ENCODE measurements around the gene MEGF11.

The MEGF11 gene

GRCh38 chr15:65922621-65923020 lies 330.9 kb downstream of the MEGF11 start:
- no peak overlapping the region for H3K4me3 ChIP-seq (ENCODE audit: low read depth, low read length)
- no peak for DNase-seq (ENCODE audit: low read depth)

GRCh38 chr15:65921780-65922179 lies 331.8 kb downstream of the MEGF11 start:
- DNase-seq (ENCODE audit: low read depth), result no peak
- no peak overlapping the region for H3K4me3 ChIP-seq (ENCODE audit: low read depth, low read length)

- no peak overlapping the region for H3K4me3 ChIP-seq (ENCODE audit: low read depth, low read length)
- no peak for DNase-seq (ENCODE audit: low read depth)
These were observed 332.7 kb downstream of the MEGF11 start for GRCh38 chr15:65920825-65921309.

GRCh38 chr15:65920121-65920520 lies 333.4 kb downstream of the MEGF11 start:
- DNase-seq (ENCODE audit: low read depth), result no peak
- no peak overlapping the region for H3K4me3 ChIP-seq (ENCODE audit: low read depth, low read length)

GRCh38 chr15:65919353-65919752 lies 334.2 kb downstream of the MEGF11 start:
- DNase-seq (ENCODE audit: low read depth), result no peak
- no peak overlapping the region for H3K4me3 ChIP-seq (ENCODE audit: low read depth, low read length)

- H3K4me3 ChIP-seq (ENCODE audit: low read depth, low read length), result no peak overlapping the region
- DNase-seq (ENCODE audit: low read depth), result no peak
These were observed 334.6 kb downstream of the MEGF11 start for GRCh38 chr15:65918945-65919344.

GRCh38 chr15:65918357-65918920 lies 335.1 kb downstream of the MEGF11 start:
- no peak for DNase-seq (ENCODE audit: low read depth)
- H3K4me3 ChIP-seq (ENCODE audit: low read depth, low read length), result no peak overlapping the region

GRCh38 chr15:65917936-65918335 lies 335.6 kb downstream of the MEGF11 start:
- no peak for DNase-seq (ENCODE audit: low read depth)
- H3K4me3 ChIP-seq (ENCODE audit: low read depth, low read length), result no peak overlapping the region

- H3K4me3 ChIP-seq (ENCODE audit: low read depth, low read length), result no peak overlapping the region
- no peak for DNase-seq (ENCODE audit: low read depth)
These were observed 336.2 kb downstream of the MEGF11 start for GRCh38 chr15:65917407-65917756.

GRCh38 chr15:65916664-65917406 lies 336.7 kb downstream of the MEGF11 start:
- no peak overlapping the region for H3K4me3 ChIP-seq (ENCODE audit: low read depth, low read length)
- DNase-seq (ENCODE audit: low read depth), result peak; percentile 45

GRCh38 chr15:65916041-65916663 lies 337.4 kb downstream of the MEGF11 start:
- no peak overlapping the region for H3K4me3 ChIP-seq (ENCODE audit: low read depth, low read length)
- DNase-seq (ENCODE audit: low read depth), result no peak

GRCh38 chr15:65914981-65915925 lies 338.3 kb downstream of the MEGF11 start:
- no peak overlapping the region for H3K4me3 ChIP-seq (ENCODE audit: low read depth, low read length)
- DNase-seq (ENCODE audit: low read depth), result no peak

GRCh38 chr15:65914386-65914785 lies 339.2 kb downstream of the MEGF11 start:
- no peak overlapping the region for H3K4me3 ChIP-seq (ENCODE audit: low read depth, low read length)
- no peak for DNase-seq (ENCODE audit: low read depth)

GRCh38 chr15:65913631-65914199 lies 339.8 kb downstream of the MEGF11 start:
- DNase-seq (ENCODE audit: low read depth), result no peak
- H3K4me3 ChIP-seq (ENCODE audit: low read depth, low read length), result no peak overlapping the region

- H3K4me3 ChIP-seq (ENCODE audit: low read depth, low read length), result no peak overlapping the region
- DNase-seq (ENCODE audit: low read depth), result no peak
These were observed 341.3 kb downstream of the MEGF11 start for GRCh38 chr15:65912235-65912634.

GRCh38 chr15:65910341-65910740 lies 343.2 kb downstream of the MEGF11 start:
- H3K4me3 ChIP-seq (ENCODE audit: low read depth, low read length), result no peak overlapping the region
- DNase-seq (ENCODE audit: low read depth), result no peak

GRCh38 chr15:65909831-65910230 lies 343.7 kb downstream of the MEGF11 start:
- no peak overlapping the region for H3K4me3 ChIP-seq (ENCODE audit: low read depth, low read length)
- no peak for DNase-seq (ENCODE audit: low read depth)

- H3K4me3 ChIP-seq (ENCODE audit: low read depth, low read length), result no peak overlapping the region
- DNase-seq (ENCODE audit: low read depth), result no peak
These were observed 344.7 kb downstream of the MEGF11 start for GRCh38 chr15:65908876-65909275.

- H3K4me3 ChIP-seq (ENCODE audit: low read depth, low read length), result no peak overlapping the region
- no peak for DNase-seq (ENCODE audit: low read depth)
These were observed 345.9 kb downstream of the MEGF11 start for GRCh38 chr15:65907661-65908060.
